Body of pancreas (tissue), 4 donors: Measurements from ENCODE around the gene KCNMB2.

Experiments used
- CTCF ChIP-seq, 7 experiments: fragments of 450-650 bp in 4 of 7; fragments of 200-600 bp in 3 of 7; sonication (generic) in 3 of 7; IDR thresholded peaks; one replicate each; pipeline ENCODE4 v1.5.1; 2016 to 2019; ENCODE audit warnings: antibody characterized with exemption in 7 of 7
- POLR2A ChIP-seq, 3 donors: fragments of 450-650 bp; IDR thresholded peaks; one replicate each; pipeline ENCODE4 v1.6.1; 2016; ENCODE audit warnings: antibody characterized with exemption in 3 of 3, mild to moderate bottlenecking in 2 of 3

GRCh38 chr3:178567611-178568010 is 31.4 kb downstream of the KCNMB2 start:
- no peak for TF ChIP-seq CTCF (IDR thresholded peaks at IDR 0.05)
- TF ChIP-seq POLR2A (IDR thresholded peaks at IDR 0.05), result no peak
